Measurements from ENCODE around the gene PALM.
A peak's percentile ranks its signal among the peaks of the same experiment; 100 is the strongest.
"Not testable (repeated sequence)": the region's sequence is repeated elsewhere in the genome, so short reads cannot be mapped to it uniquely, and the experiment has no call there.

PALM gene

GRCh38 chr19:678791-679388 is 29.8 kb upstream of the PALM start:
- no peak overlapping the region for H3K4me3 ChIP-seq (ENCODE audit: low read depth, low read length)

GRCh38 chr19:679418-680286 is 29.1 kb upstream of the PALM start:
- H3K4me3 ChIP-seq (ENCODE audit: low read depth, low read length): peak overlapping the region; percentile 65

- peak overlapping the region; percentile 65 for H3K4me3 ChIP-seq (ENCODE audit: low read depth, low read length)
These were observed 28.3 kb upstream of the PALM start for GRCh38 chr19:680287-681028.

- H3K4me3 ChIP-seq (ENCODE audit: low read depth, low read length): no peak overlapping the region
These were observed 27.4 kb upstream of the PALM start for GRCh38 chr19:681029-682019.

- no peak overlapping the region for H3K4me3 ChIP-seq (ENCODE audit: low read depth, low read length)
These were observed 25.9 kb upstream of the PALM start for GRCh38 chr19:682678-683320.

- H3K4me3 ChIP-seq (ENCODE audit: low read depth, low read length): no peak overlapping the region
These were observed 23.2 kb upstream of the PALM start for GRCh38 chr19:685454-685931.

GRCh38 chr19:686589-687297 is 22.0 kb upstream of the PALM start:
- H3K4me3 ChIP-seq (ENCODE audit: low read depth, low read length): no peak overlapping the region

GRCh38 chr19:687569-688166 is 21.1 kb upstream of the PALM start:
- no peak overlapping the region for H3K4me3 ChIP-seq (ENCODE audit: low read depth, low read length)

GRCh38 chr19:688214-688613 is 20.5 kb upstream of the PALM start:
- H3K4me3 ChIP-seq (ENCODE audit: low read depth, low read length): no peak overlapping the region

GRCh38 chr19:688992-689391 is 19.7 kb upstream of the PALM start:
- H3K4me3 ChIP-seq (ENCODE audit: low read depth, low read length): no peak overlapping the region

- H3K4me3 ChIP-seq (ENCODE audit: low read depth, low read length): no peak overlapping the region
These were observed 18.5 kb upstream of the PALM start for GRCh38 chr19:690203-690602.

GRCh38 chr19:694481-695351 is 14.0 kb upstream of the PALM start:
- H3K4me3 ChIP-seq (ENCODE audit: low read depth, low read length): no peak overlapping the region

GRCh38 chr19:695352-695949 is 13.3 kb upstream of the PALM start, which contains the start of gene PRSS57:
TSS of gene PRSS57 (minus strand) at chr19:695452. CDS start at chr19:695430, 22 bp downstream.
- no peak within 1 kb of the TSS for H3K4me3 ChIP-seq (ENCODE audit: low read depth, low read length)

- H3K4me3 ChIP-seq (ENCODE audit: low read depth, low read length): not testable (repeated sequence)
These were observed 10.2 kb upstream of the PALM start for GRCh38 chr19:698529-698928.

- not testable (repeated sequence) for H3K4me3 ChIP-seq (ENCODE audit: low read depth, low read length)
These were observed 8.8 kb upstream of the PALM start for GRCh38 chr19:699885-700284.

GRCh38 chr19:702847-703246 is 5.9 kb upstream of the PALM start:
- H3K4me3 ChIP-seq (ENCODE audit: low read depth, low read length): not testable (repeated sequence)

- peak overlapping the region; percentile 1 for H3K4me3 ChIP-seq (ENCODE audit: low read depth, low read length)
These were observed 5.4 kb upstream of the PALM start for GRCh38 chr19:703329-703650.

All from iPS-11a (cell line).